GM20431 (cell line): ENCODE results near the gene C10orf71.

Source experiments
- in situ Hi-C: fragments of 300-500 bp; cut with MseI, MboI; formaldehyde crosslinking; loops from one replicate; pipeline ENCODE4 v1.15.0; 2020; ENCODE audit warnings: low sequenced_read_pairs; ENCODE audit not compliant: unreplicated experiment

The C10orf71 gene

GRCh38 chr10:49272251-49273081 lies 26.5 kb upstream of the C10orf71 start:
- in situ Hi-C loops = no loop called here

- in situ Hi-C loops = no loop called here
These were observed 25.9 kb upstream of the C10orf71 start for GRCh38 chr10:49273082-49273465.

GRCh38 chr10:49273626-49274025 lies 25.3 kb upstream of the C10orf71 start:
- in situ Hi-C loops = no loop called here

- in situ Hi-C loops = no loop called here
These were observed 24.1 kb upstream of the C10orf71 start for GRCh38 chr10:49274886-49275285.

GRCh38 chr10:49275896-49276295 lies 23.1 kb upstream of the C10orf71 start:
- in situ Hi-C loops = no loop called here

- in situ Hi-C loops = no loop called here
These were observed 22.4 kb upstream of the C10orf71 start for GRCh38 chr10:49276596-49276995.

GRCh38 chr10:49277973-49278372 lies 21.0 kb upstream of the C10orf71 start:
- in situ Hi-C loops = no loop called here

GRCh38 chr10:49278497-49278981 lies 20.4 kb upstream of the C10orf71 start:
- in situ Hi-C loops = no loop called here

GRCh38 chr10:49279015-49279880 lies 19.7 kb upstream of the C10orf71 start:
- in situ Hi-C loops = no loop called here

- in situ Hi-C loops = no loop called here
These were observed 19.0 kb upstream of the C10orf71 start for GRCh38 chr10:49280001-49280408.

- in situ Hi-C loops = no loop called here
These were observed 17.5 kb upstream of the C10orf71 start for GRCh38 chr10:49281461-49281860.

GRCh38 chr10:49282306-49282705 lies 16.7 kb upstream of the C10orf71 start:
- in situ Hi-C loops = no loop called here

- in situ Hi-C loops = no loop called here
These were observed 16.1 kb upstream of the C10orf71 start for GRCh38 chr10:49282879-49283341.

GRCh38 chr10:49283491-49283890 lies 15.5 kb upstream of the C10orf71 start:
- in situ Hi-C loops = no loop called here

GRCh38 chr10:49284356-49284755 lies 14.6 kb upstream of the C10orf71 start:
- in situ Hi-C loops = no loop called here

- in situ Hi-C loops = no loop called here
These were observed 13.7 kb upstream of the C10orf71 start for GRCh38 chr10:49285232-49285631.

GRCh38 chr10:49286686-49287085 lies 12.3 kb upstream of the C10orf71 start:
- in situ Hi-C loops = no loop called here

- in situ Hi-C loops = no loop called here
These were observed 11.2 kb upstream of the C10orf71 start for GRCh38 chr10:49287689-49288340.

GRCh38 chr10:49288341-49289065 lies 10.5 kb upstream of the C10orf71 start:
- in situ Hi-C loops = no loop called here

GRCh38 chr10:49289480-49289879 lies 9.5 kb upstream of the C10orf71 start:
- in situ Hi-C loops = no loop called here
